Suprapubic skin (tissue), 4 donors: ENCODE data around the gene NRP1.

Experiments used
- POLR2A ChIP-seq, 2 donors: fragments of 450-650 bp; IDR thresholded peaks; one replicate each; pipeline ENCODE4 v1.6.1; 2017; ENCODE audit warnings: antibody characterized with exemption in 2 of 2, mild to moderate bottlenecking in 2 of 2, moderate library complexity in 2 of 2
- POLR2AphosphoS5 ChIP-seq, 3 donors: sonication (generic); formaldehyde crosslinking; IDR thresholded peaks; one replicate each; pipeline ENCODE4 v1.6.1; 2017; ENCODE audit warnings: antibody characterized with exemption in 3 of 3

GRCh38 chr10:33212061-33212748 is 122.3 kb downstream of the NRP1 start:
- TF ChIP-seq POLR2A (IDR thresholded peaks at IDR 0.05) (no peak), POLR2AphosphoS5 (IDR thresholded peaks at IDR 0.05) (no peak)
